Adipocyte (in vitro differentiated cells): Measurements from ENCODE around the gene FOSL1.
A peak's percentile ranks its signal among the peaks of the same experiment; 100 is the strongest.
"Not testable (repeated sequence)": the region's sequence is repeated elsewhere in the genome, so short reads cannot be mapped to it uniquely, and the experiment has no call there.

Source experiments
- DNase-seq: peaks from one replicate; pipeline ENCODE4 v3.0.0-alpha.2; 2015; ENCODE audit warnings: low read depth
- H3K27me3 ChIP-seq: replicated peaks from 2 replicates; pipeline ENCODE4 v1.7.0; 2013; ENCODE audit warnings: mild to moderate bottlenecking, low read length, moderate library complexity; ENCODE audit not compliant: control insufficient read depth, insufficient read depth
- H3K36me3 ChIP-seq: 2 replicates; pipeline ENCODE4 v1.7.0; 2013; ENCODE audit warnings: low read length, mild to moderate bottlenecking, moderate library complexity; ENCODE audit not compliant: control insufficient read depth, insufficient read depth, severe bottlenecking
- H3K4me1 ChIP-seq: 2 replicates; pipeline ENCODE4 v1.7.0; 2013; ENCODE audit warnings: mild to moderate bottlenecking, low read length, moderate library complexity; ENCODE audit not compliant: control insufficient read depth, insufficient read depth
- H3K4me3 ChIP-seq: 2 replicates; pipeline ENCODE4 v1.7.0; 2013; ENCODE audit warnings: mild to moderate bottlenecking, low read length, moderate library complexity
- H3K9ac ChIP-seq: 2 replicates; pipeline ENCODE4 v1.7.0; 2013; ENCODE audit warnings: mild to moderate bottlenecking, low read length, moderate library complexity
- H3K9me3 ChIP-seq: 2 replicates; pipeline ENCODE4 v1.7.0; 2013; ENCODE audit warnings: mild to moderate bottlenecking, low read length, moderate library complexity; ENCODE audit not compliant: control insufficient read depth

Gene FOSL1

GRCh38 chr11:65892661-65893317 lies 7.4 kb downstream of the FOSL1 start:
- Histone ChIP-seq H3K36me3 (peaks cover 38% of the 10 kb centered on the region), H3K27me3 (no peaks in the 10 kb centered on the region), H3K9ac (peak overlapping the region; percentile 96), H3K4me3 (peak overlapping the region; percentile 86), H3K4me1 (peaks cover 66% of the 10 kb centered on the region), H3K9me3 (no peaks in the 10 kb centered on the region)
- no peak for DNase-seq

GRCh38 chr11:65892137-65892540 lies 8.0 kb downstream of the FOSL1 start:
- Histone ChIP-seq H3K4me1 (peaks cover 66% of the 10 kb centered on the region), H3K4me3 (peak overlapping the region; percentile 86), H3K9ac (peak overlapping the region; percentile 96), H3K36me3 (peaks cover 38% of the 10 kb centered on the region)
- not testable (repeated sequence) for H3K9me3 ChIP-seq, DNase-seq, H3K27me3 ChIP-seq

DNA sequence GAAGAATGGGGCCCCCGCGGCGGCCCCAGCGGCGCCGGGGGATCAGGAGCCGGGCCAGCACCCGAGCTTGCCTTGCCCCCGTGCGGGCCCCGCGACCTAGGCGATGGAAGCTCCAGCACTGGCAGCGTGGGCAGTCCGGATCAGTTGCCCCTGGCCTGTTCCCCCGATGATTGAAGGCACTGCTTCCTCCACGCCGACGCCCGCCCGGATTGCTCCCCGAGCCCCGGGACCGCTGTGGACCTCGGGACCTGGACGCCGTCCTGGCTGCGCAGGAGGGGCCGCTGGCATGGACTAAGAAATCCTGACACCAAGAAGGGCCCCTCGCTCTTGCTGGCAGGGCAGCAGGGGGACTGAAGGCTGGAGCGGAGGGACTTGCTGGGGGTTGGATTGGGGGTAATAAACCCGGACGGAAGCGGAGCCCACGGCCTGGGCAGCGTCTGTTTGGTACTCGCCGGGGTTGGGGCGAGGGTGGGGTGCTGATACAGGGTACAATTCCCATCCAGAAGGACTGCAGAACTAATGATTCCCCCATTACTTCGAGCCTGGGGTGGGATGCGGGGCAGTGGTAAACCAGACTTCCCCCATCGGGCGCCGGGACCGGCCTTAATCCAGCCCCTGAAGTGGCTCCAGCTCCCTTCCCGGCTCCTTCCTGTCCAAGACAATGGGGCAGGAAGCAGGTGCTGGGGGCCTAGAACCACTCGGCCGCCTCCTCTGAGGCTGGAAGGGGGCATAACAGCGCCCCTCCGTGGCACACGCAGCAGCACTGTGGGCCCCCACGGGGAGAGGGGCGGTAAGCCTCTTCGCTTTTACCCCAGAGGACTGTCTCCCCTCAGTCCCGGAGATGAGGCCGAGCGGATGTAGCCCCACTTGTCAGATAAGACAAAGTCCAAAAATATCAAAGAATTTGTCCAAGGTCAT lies 8.7 kb downstream of the FOSL1 start:
- peak; percentile 69 for DNase-seq
- H3K4me3 ChIP-seq: peak overlapping the region; percentile 86
- no peaks in the 10 kb centered on the region for H3K9me3 ChIP-seq
- no peaks in the 10 kb centered on the region for H3K27me3 ChIP-seq
- peak overlapping the region; percentile 96 for H3K9ac ChIP-seq
- peaks cover 41% of the 10 kb centered on the region for H3K36me3 ChIP-seq
- peaks cover 65% of the 10 kb centered on the region for H3K4me1 ChIP-seq

DNA sequence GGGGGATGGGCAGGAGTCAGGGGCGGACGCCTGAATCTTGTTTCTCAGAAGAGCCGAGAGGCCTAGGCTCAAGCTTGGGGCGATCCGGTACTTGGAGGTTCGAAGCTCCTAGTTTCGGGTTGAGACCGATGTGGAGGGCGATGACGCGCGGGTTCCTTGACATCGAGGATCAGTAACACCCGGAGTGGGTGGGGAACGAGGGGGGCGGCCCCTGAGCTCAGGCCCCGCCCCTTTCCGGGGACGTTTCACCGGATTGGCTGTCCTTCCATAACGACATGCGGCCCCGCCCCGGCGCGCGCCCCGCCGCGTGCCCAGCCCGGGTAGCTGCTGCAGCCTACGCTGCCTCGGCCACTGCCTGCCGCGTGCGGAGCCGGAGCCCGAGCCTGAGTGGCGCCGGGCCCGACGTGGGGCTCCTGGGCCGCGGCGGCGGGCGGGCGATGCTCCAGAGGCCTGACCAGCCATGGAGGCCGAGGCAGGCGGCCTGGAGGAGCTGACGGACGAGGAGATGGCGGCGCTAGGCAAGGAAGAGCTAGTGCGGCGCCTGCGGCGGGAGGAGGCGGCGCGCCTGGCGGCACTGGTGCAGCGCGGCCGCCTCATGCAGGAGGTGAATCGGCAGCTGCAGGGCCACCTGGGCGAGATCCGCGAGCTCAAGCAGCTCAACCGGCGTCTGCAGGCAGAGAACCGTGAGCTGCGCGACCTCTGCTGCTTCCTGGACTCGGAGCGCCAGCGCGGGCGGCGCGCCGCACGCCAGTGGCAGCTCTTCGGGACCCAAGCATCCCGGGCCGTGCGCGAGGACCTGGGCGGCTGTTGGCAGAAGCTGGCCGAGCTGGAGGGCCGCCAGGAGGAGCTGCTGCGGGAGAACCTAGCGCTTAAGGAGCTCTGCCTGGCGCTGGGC lies 9.6 kb downstream of the FOSL1 start, which contains the start of gene CCDC85B:
Gene CCDC85B (plus strand): TSS at position 350 of the 895 bp plus-strand sequence. CDS start 111 bp downstream, at position 461.
- H3K4me1 ChIP-seq: peaks cover 59% of the 10 kb centered on the region
- H3K9ac ChIP-seq: peak within 1 kb of the TSS; percentile 99

GRCh38 chr11:65888163-65888814 lies 11.9 kb downstream of the FOSL1 start, which contains the start of gene FIBP:
Gene FIBP, minus strand, starts transcription at chr11:65888471. Its CDS starts 53 bp downstream, at chr11:65888418.
- peak; percentile 99 for DNase-seq
- Histone ChIP-seq H3K4me3 (peak within 1 kb of the TSS; percentile 89), H3K9me3 (no peaks in the 10 kb centered on the region), H3K27me3 (no peaks in the 10 kb centered on the region), H3K36me3 (peaks cover 47% of the 10 kb centered on the region), H3K4me1 (peaks cover 47% of the 10 kb centered on the region), H3K9ac (peak within 1 kb of the TSS; percentile 99)

More for the DNA sequence above, 9.6 kb downstream of the FOSL1 start, which contains the start of gene CCDC85B:
- peak within 1 kb of the TSS; percentile 86 for H3K4me3 ChIP-seq
- no peaks in the 10 kb centered on the region for H3K27me3 ChIP-seq
- DNase-seq: peak; percentile 99
- H3K9me3 ChIP-seq: no peaks in the 10 kb centered on the region
- H3K36me3 ChIP-seq: peaks cover 41% of the 10 kb centered on the region

- Histone ChIP-seq H3K4me3 (peak overlapping the region; percentile 89), H3K4me1 (peaks cover 43% of the 10 kb centered on the region), H3K9me3 (no peaks in the 10 kb centered on the region), H3K9ac (peak overlapping the region; percentile 99), H3K36me3 (peaks cover 49% of the 10 kb centered on the region), H3K27me3 (no peaks in the 10 kb centered on the region)
- no peak for DNase-seq
These were observed 12.4 kb downstream of the FOSL1 start for GRCh38 chr11:65887723-65888162.

- peak overlapping the region; percentile 99 for H3K9ac ChIP-seq
- H3K4me1 ChIP-seq: peaks cover 36% of the 10 kb centered on the region
- no peaks in the 10 kb centered on the region for H3K27me3 ChIP-seq
- H3K36me3 ChIP-seq: peaks cover 47% of the 10 kb centered on the region
- H3K4me3 ChIP-seq: peak overlapping the region; percentile 89
- no peak for DNase-seq
- H3K9me3 ChIP-seq: no peaks in the 10 kb centered on the region
These were observed 13.1 kb downstream of the FOSL1 start for GRCh38 chr11:65886826-65887722.

DNA sequence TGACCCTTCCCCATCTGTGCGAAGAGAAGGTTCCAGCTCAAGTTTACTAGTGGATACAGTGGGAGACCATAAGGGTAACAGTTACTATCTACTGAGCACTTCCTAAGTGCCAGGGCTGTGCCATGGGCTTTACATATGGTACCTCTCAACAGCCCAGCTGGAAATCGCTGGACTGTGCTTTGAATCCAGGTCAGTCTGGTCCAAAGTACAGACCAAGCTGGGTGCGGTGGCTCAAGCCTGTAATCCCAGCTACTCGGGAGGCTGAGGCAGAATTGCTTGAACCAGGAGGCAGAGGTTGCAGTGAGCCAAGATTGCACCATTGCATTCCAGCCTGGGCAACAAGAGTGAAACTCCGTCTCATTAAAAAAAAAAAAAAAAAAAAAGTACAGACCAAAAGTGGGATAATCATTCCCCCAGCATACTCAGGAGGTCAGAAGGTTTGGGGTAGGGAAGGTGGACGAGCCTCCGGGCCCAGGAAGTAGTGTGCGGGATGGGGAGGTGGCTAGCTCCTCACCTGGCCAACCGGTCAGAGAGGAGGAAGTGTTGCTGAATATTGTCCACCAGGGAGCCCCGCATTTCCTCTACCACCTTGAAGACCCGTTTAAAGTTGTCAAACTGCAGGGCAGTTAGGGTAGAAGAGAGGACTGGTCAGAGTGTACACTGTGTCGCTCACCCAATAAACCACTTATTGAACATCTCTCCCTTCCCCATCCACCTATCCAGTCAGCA lies 14.2 kb downstream of the FOSL1 start:
- peak overlapping the region; percentile 99 for H3K9ac ChIP-seq
- H3K9me3 ChIP-seq: no peaks in the 10 kb centered on the region
- H3K4me3 ChIP-seq: no peak overlapping the region
- peaks cover 45% of the 10 kb centered on the region for H3K36me3 ChIP-seq
- peaks cover 31% of the 10 kb centered on the region for H3K4me1 ChIP-seq
- H3K27me3 ChIP-seq: no peaks in the 10 kb centered on the region
- DNase-seq: no peak

DNA sequence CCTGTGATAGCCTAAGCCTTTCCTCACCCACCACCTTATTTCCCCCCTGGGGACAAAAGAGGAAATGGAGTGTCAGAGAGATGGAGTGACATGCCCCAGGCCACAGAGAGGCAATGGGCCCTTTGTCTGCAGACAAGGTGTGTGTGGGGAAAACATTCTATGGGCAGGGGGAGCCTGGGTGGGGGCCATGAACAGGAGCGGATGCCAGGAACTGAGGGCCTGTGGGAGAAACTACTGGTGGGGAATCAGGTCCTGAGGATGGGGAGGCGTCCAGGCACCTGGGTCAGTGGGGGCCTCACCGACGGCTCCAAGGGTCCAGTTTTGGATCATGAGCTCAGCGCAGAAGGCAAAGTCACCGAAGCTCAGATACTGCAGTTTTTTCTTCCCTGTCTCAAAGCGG lies 15.0 kb downstream of the FOSL1 start:
- Histone ChIP-seq H3K4me1 (peaks cover 30% of the 10 kb centered on the region), H3K36me3 (peaks cover 45% of the 10 kb centered on the region), H3K27me3 (no peaks in the 10 kb centered on the region), H3K4me3 (no peak overlapping the region), H3K9me3 (no peaks in the 10 kb centered on the region), H3K9ac (no peak overlapping the region)
- DNase-seq: no peak
